HEK293 (cell line): ENCODE measurements around the gene ZNF653.
A peak's percentile ranks its signal among the peaks of the same experiment; 100 is the strongest.

ENCODE experiments used
- CTCF ChIA-PET: fragments of 350-600 bp; formaldehyde crosslinking; extraction: SDS; loops from one replicate; lab custom pipeline; 2021; ENCODE audit warnings: antibody characterized with exemption; lab: Yijun Ruan, JAX
- POLR2A ChIA-PET: fragments of 300-600 bp; formaldehyde crosslinking; extraction: SDS; loops from one replicate; lab custom pipeline; 2020; ENCODE audit warnings: antibody characterized with exemption, inconsistent platforms; lab: Yijun Ruan, JAX
- H3K27ac ChIP-seq: fragments of 200-500 bp; sonication (Bioruptor generic); 2 replicates; pipeline ENCODE4 v1.5.1; 2014; ENCODE audit warnings: low read depth, low read length, control low read depth, inconsistent platforms; ENCODE audit errors: extremely low read depth
- H3K36me3 ChIP-seq, 2 experiments: fragments of 200-500 bp in 1 of 2; sonication (Bioruptor generic) in 1 of 2; 1 replicate in 1 of 2; 2 replicates in 1 of 2; pipeline ENCODE4 v1.5.1; 2014 to 2017; ENCODE audit warnings: inconsistent platforms in 2 of 2, low read length in 2 of 2; ENCODE audit not compliant: control insufficient read depth in 2 of 2, insufficient read depth in 1 of 2
- H3K4me1 ChIP-seq: fragments of 200-500 bp; sonication (Bioruptor generic); 2 replicates; pipeline ENCODE4 v1.5.1; 2014; ENCODE audit warnings: mild to moderate bottlenecking, low read length, inconsistent platforms; ENCODE audit not compliant: control insufficient read depth, insufficient read depth
- H3K4me3 ChIP-seq: 2 replicates; pipeline ENCODE4 v1.5.1; 2011; ENCODE audit warnings: low read depth, mild to moderate bottlenecking, control low read depth, low read length, moderate library complexity
- H3K9me3 ChIP-seq: fragments of 200-500 bp; sonication (Bioruptor generic); 2 replicates; pipeline ENCODE4 v1.5.1; 2014; ENCODE audit warnings: low read depth, low read length, inconsistent platforms; ENCODE audit not compliant: control insufficient read depth, insufficient read depth
- EGR2 ChIP-seq: fragments of 450-650 bp; formaldehyde crosslinking; IDR thresholded peaks from 2 replicates; pipeline ENCODE4 v1.5.1; 2016; ENCODE audit warnings: low read depth, missing biosample characterization, missing genetic modification characterization
- FEZF1 ChIP-seq: fragments of 450-650 bp; formaldehyde crosslinking; IDR thresholded peaks from 2 replicates; pipeline ENCODE4 v1.5.1; 2016; ENCODE audit warnings: missing biosample characterization, missing genetic modification characterization
- HOXD13 ChIP-seq: sonication (generic); formaldehyde crosslinking; IDR thresholded peaks from 2 replicates; pipeline ENCODE4 v1.8.0; 2022; ENCODE audit warnings: missing genetic modification reagents, borderline replicate concordance
- SP7 ChIP-seq: fragments of 450-650 bp; formaldehyde crosslinking; IDR thresholded peaks from 2 replicates; pipeline ENCODE4 v1.5.1; 2016; ENCODE audit warnings: missing biosample characterization, missing genetic modification characterization
- ZFP37 ChIP-seq: fragments of 450-650 bp; formaldehyde crosslinking; IDR thresholded peaks from 2 replicates; pipeline ENCODE4 v1.5.1; 2016; ENCODE audit warnings: missing biosample characterization, missing genetic modification characterization
- ZFP69B ChIP-seq: fragments of 450-650 bp; formaldehyde crosslinking; IDR thresholded peaks from 2 replicates; pipeline ENCODE4 v1.5.1; 2016; ENCODE audit warnings: missing biosample characterization, missing genetic modification characterization
- ZIC2 ChIP-seq: fragments of 450-650 bp; formaldehyde crosslinking; IDR thresholded peaks from 2 replicates; pipeline ENCODE4 v1.5.1; 2016; ENCODE audit warnings: missing biosample characterization, missing genetic modification characterization
- ZNF23 ChIP-seq: fragments of 450-650 bp; formaldehyde crosslinking; IDR thresholded peaks from 2 replicates; pipeline ENCODE4 v1.5.1; 2016; ENCODE audit warnings: missing biosample characterization, missing genetic modification characterization, borderline replicate concordance
- ZNF404 ChIP-seq: fragments of 450-650 bp; formaldehyde crosslinking; IDR thresholded peaks from 2 replicates; pipeline ENCODE4 v1.5.1; 2017; ENCODE audit warnings: missing biosample characterization, missing genetic modification characterization
- ZNF549 ChIP-seq: fragments of 450-650 bp; IDR thresholded peaks from 2 replicates; pipeline ENCODE4 v1.5.1; 2018; ENCODE audit warnings: missing biosample characterization, missing genetic modification characterization, mild to moderate bottlenecking, inconsistent platforms, moderate library complexity
- ZNF555 ChIP-seq: fragments of 450-650 bp; formaldehyde crosslinking; conservative IDR thresholded peaks from 2 replicates; pipeline ENCODE4 v1.5.1; 2017; ENCODE audit warnings: missing biosample characterization, mild to moderate bottlenecking, missing genetic modification characterization, inconsistent platforms
- ZNF560 ChIP-seq: fragments of 450-650 bp; formaldehyde crosslinking; IDR thresholded peaks from 2 replicates; pipeline ENCODE4 v1.5.1; 2017; ENCODE audit warnings: missing biosample characterization, missing genetic modification characterization, borderline replicate concordance
- ZNF692 ChIP-seq: fragments of 450-650 bp; formaldehyde crosslinking; IDR thresholded peaks from 2 replicates; pipeline ENCODE4 v1.5.1; 2016; ENCODE audit warnings: missing biosample characterization, missing genetic modification characterization
- ZNF830 ChIP-seq: fragments of 450-650 bp; IDR thresholded peaks from 2 replicates; pipeline ENCODE4 v1.5.0; 2018; ENCODE audit warnings: missing biosample characterization, missing genetic modification characterization, low read depth, mild to moderate bottlenecking, moderate library complexity
- TF ChIP-seq, protein P1 (sequence below): fragments of 450-650 bp; IDR thresholded peaks from 2 replicates; pipeline ENCODE4 v1.5.1; 2018; ENCODE audit warnings: missing biosample characterization, missing genetic modification characterization
- TF ChIP-seq, protein P2 (sequence below): fragments of 450-650 bp; formaldehyde crosslinking; IDR thresholded peaks from 2 replicates; pipeline ENCODE4 v1.5.1; 2016; ENCODE audit warnings: missing biosample characterization, missing genetic modification characterization, borderline replicate concordance
- TF ChIP-seq, protein P3 (sequence below): fragments of 450-650 bp; formaldehyde crosslinking; IDR thresholded peaks from 2 replicates; pipeline ENCODE4 v1.5.1; 2016; ENCODE audit warnings: missing biosample characterization, missing genetic modification characterization

The ZNF653 gene

DNA sequence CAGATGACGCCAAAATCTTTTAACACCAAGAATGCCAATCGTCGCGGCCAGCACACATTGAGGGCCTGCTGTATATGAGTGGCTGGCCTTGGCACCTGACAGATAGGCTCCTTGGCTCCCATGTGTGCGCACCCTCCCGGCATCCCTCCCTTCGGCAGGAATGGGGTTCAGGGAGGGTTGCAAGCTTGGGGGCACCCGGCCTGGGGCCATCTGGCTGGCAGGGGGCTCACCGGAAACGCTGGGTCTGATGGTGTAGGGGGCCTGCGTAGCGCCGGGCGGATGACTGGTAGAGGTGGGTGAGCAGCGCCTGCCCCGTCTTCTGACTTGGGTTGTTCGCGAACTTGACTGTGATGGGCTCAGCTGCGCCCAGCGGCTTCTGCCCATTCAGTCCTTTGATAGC is 47.8 kb downstream of the ZNF653 start:
- no peaks in the 10 kb centered on the region for H3K4me1 ChIP-seq
- no peaks in the 10 kb centered on the region for H3K36me3 ChIP-seq
- TF ChIP-seq ZNF549 (tag by site-specific recombination) = no peak
- no peak for TF ChIP-seq ZNF555
- no peak for TF ChIP-seq HOXD13
- TF ChIP-seq ZFP37 (tag by site-specific recombination) = no peak
- no peak for TF ChIP-seq EGR2 (tag by site-specific recombination)
- TF ChIP-seq, protein P1, sequence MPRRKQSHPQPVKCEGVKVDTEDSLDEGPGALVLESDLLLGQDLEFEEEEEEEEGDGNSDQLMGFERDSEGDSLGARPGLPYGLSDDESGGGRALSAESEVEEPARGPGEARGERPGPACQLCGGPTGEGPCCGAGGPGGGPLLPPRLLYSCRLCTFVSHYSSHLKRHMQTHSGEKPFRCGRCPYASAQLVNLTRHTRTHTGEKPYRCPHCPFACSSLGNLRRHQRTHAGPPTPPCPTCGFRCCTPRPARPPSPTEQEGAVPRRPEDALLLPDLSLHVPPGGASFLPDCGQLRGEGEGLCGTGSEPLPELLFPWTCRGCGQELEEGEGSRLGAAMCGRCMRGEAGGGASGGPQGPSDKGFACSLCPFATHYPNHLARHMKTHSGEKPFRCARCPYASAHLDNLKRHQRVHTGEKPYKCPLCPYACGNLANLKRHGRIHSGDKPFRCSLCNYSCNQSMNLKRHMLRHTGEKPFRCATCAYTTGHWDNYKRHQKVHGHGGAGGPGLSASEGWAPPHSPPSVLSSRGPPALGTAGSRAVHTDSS (tag by site-specific recombination) = no peak
- no peak for TF ChIP-seq ZNF404 (tag by site-specific recombination)
- TF ChIP-seq ZNF23 = no peak
- TF ChIP-seq ZNF560 (tag by site-specific recombination) = no peak
- TF ChIP-seq SP7 (tag by site-specific recombination) = no peak
- no peak for TF ChIP-seq FEZF1
- TF ChIP-seq ZNF830 (tag by site-specific recombination) = no peak
- TF ChIP-seq, protein P2, sequence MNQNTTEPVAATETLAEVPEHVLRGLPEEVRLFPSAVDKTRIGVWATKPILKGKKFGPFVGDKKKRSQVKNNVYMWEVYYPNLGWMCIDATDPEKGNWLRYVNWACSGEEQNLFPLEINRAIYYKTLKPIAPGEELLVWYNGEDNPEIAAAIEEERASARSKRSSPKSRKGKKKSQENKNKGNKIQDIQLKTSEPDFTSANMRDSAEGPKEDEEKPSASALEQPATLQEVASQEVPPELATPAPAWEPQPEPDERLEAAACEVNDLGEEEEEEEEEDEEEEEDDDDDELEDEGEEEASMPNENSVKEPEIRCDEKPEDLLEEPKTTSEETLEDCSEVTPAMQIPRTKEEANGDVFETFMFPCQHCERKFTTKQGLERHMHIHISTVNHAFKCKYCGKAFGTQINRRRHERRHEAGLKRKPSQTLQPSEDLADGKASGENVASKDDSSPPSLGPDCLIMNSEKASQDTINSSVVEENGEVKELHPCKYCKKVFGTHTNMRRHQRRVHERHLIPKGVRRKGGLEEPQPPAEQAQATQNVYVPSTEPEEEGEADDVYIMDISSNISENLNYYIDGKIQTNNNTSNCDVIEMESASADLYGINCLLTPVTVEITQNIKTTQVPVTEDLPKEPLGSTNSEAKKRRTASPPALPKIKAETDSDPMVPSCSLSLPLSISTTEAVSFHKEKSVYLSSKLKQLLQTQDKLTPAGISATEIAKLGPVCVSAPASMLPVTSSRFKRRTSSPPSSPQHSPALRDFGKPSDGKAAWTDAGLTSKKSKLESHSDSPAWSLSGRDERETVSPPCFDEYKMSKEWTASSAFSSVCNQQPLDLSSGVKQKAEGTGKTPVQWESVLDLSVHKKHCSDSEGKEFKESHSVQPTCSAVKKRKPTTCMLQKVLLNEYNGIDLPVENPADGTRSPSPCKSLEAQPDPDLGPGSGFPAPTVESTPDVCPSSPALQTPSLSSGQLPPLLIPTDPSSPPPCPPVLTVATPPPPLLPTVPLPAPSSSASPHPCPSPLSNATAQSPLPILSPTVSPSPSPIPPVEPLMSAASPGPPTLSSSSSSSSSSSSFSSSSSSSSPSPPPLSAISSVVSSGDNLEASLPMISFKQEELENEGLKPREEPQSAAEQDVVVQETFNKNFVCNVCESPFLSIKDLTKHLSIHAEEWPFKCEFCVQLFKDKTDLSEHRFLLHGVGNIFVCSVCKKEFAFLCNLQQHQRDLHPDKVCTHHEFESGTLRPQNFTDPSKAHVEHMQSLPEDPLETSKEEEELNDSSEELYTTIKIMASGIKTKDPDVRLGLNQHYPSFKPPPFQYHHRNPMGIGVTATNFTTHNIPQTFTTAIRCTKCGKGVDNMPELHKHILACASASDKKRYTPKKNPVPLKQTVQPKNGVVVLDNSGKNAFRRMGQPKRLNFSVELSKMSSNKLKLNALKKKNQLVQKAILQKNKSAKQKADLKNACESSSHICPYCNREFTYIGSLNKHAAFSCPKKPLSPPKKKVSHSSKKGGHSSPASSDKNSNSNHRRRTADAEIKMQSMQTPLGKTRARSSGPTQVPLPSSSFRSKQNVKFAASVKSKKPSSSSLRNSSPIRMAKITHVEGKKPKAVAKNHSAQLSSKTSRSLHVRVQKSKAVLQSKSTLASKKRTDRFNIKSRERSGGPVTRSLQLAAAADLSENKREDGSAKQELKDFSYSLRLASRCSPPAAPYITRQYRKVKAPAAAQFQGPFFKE (tag by site-specific recombination) = no peak
- TF ChIP-seq, protein P3, sequence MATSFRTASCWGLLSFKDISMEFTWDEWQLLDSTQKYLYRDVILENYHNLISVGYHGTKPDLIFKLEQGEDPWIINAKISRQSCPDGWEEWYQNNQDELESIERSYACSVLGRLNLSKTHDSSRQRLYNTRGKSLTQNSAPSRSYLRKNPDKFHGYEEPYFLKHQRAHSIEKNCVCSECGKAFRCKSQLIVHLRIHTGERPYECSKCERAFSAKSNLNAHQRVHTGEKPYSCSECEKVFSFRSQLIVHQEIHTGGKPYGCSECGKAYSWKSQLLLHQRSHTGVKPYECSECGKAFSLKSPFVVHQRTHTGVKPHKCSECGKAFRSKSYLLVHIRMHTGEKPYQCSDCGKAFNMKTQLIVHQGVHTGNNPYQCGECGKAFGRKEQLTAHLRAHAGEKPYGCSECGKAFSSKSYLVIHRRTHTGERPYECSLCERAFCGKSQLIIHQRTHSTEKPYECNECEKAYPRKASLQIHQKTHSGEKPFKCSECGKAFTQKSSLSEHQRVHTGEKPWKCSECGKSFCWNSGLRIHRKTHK (tag by site-specific recombination) = no peak
- CTCF ChIA-PET = interaction anchor here (0.9 kb wide), 1 partner anchor 25 kb away, joined by 3 read pairs; no protein-coding TSS in a partner anchor
- no peak overlapping the region for H3K4me3 ChIP-seq
- no peaks in the 10 kb centered on the region for H3K9me3 ChIP-seq
- POLR2A ChIA-PET = no interaction called here
- no peak overlapping the region for H3K27ac ChIP-seq

DNA sequence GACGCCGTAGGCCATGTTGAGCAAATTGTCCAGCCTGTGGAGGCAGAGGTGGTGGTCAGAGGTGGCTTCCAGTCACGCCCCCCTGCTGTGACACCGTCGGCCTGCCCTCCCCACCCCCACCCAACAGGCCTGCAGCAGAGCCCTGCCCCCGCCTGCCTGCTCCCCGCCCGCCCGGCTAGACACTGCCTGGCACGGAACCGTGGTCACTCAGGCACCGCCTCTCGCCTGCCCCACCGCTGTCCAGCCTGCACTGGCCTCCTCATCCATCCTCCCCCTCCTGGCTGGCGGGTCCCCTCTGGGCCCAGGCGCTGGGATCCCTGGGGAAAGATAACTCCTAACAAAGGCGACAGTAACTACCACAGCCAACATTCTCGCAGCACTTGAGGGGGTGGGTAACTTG is 48.5 kb downstream of the ZNF653 start:
- Histone ChIP-seq H3K9me3 (no peaks in the 10 kb centered on the region), H3K27ac (no peak overlapping the region), H3K36me3 (no peaks in the 10 kb centered on the region), H3K4me3 (no peak overlapping the region), H3K4me1 (no peaks in the 10 kb centered on the region)
- POLR2A ChIA-PET = interaction anchor here (0.6 kb wide), 1 partner anchor 17 kb away, joined by 3 read pairs; no protein-coding TSS in a partner anchor
- 0 out of 2 replicates have a peak, but pooled peaks have one; percentile 27 for TF ChIP-seq ZNF692 (tag by site-specific recombination)
- TF ChIP-seq ZIC2 (tag by site-specific recombination) = no peak
- 0 out of 2 replicates have a peak, but pooled peaks have one; percentile 22 for TF ChIP-seq ZFP69B (tag by site-specific recombination)
- CTCF ChIA-PET = interaction anchor here (0.6 to 0.9 kb wide), 2 partner anchors 25 to 88 kb away, joined by 3 read pairs; no protein-coding TSS in a partner anchor
